OCI-LY7 (cell line): ENCODE measurements around the gene OSBP.

Experiments used
- CTCF ChIP-seq: fragments of 200-600 bp; sonication (generic); conservative IDR thresholded peaks from 2 replicates; pipeline ENCODE4 v1.5.1; 2014; ENCODE audit warnings: mild to moderate bottlenecking, antibody characterized with exemption, low read length, moderate library complexity, mixed read lengths
- EZH2phosphoT487 ChIP-seq: fragments of 200-600 bp; sonication (generic); IDR thresholded peaks from 2 replicates; pipeline ENCODE4 v1.6.1; 2018; ENCODE audit warnings: low read depth, borderline replicate concordance, mild to moderate bottlenecking, mixed run types, antibody characterized with exemption, low read length, moderate library complexity, mixed read lengths

- TF ChIP-seq CTCF (no peak), EZH2phosphoT487 (no peak)
Measured at GRCh38 chr11:59614277-59615119, 1.1 kb downstream of the OSBP start.
